Measurements from ENCODE around the gene DCTD. TPM values are rescaled to one million over a fixed set of nuclear protein-coding genes. Genes with fewer than 3 reads are reported as not detected.
A peak's percentile ranks its signal among the peaks of the same experiment; 100 is the strongest.

Gene DCTD
- total and polyA plus RNA-seq, 2 of the 13 experiments (the other 11 are each of a cell fraction or from before 2014, with no cell fraction given) = 85.1 to 95.3 TPM

- TF ChIP-seq, protein P1, sequence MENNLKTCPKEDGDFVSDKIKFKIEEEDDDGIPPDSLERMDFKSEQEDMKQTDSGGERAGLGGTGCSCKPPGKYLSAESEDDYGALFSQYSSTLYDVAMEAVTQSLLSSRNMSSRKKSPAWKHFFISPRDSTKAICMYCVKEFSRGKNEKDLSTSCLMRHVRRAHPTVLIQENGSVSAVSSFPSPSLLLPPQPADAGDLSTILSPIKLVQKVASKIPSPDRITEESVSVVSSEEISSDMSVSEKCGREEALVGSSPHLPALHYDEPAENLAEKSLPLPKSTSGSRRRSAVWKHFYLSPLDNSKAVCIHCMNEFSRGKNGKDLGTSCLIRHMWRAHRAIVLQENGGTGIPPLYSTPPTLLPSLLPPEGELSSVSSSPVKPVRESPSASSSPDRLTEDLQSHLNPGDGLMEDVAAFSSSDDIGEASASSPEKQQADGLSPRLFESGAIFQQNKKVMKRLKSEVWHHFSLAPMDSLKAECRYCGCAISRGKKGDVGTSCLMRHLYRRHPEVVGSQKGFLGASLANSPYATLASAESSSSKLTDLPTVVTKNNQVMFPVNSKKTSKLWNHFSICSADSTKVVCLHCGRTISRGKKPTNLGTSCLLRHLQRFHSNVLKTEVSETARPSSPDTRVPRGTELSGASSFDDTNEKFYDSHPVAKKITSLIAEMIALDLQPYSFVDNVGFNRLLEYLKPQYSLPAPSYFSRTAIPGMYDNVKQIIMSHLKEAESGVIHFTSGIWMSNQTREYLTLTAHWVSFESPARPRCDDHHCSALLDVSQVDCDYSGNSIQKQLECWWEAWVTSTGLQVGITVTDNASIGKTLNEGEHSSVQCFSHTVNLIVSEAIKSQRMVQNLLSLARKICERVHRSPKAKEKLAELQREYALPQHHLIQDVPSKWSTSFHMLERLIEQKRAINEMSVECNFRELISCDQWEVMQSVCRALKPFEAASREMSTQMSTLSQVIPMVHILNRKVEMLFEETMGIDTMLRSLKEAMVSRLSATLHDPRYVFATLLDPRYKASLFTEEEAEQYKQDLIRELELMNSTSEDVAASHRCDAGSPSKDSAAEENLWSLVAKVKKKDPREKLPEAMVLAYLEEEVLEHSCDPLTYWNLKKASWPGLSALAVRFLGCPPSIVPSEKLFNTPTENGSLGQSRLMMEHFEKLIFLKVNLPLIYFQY (CRISPR knock-in tag; IDR thresholded peaks at IDR 0.05; ENCODE audit: borderline replicate concordance) = peak; percentile 45; the same call in 1 of the 2 replicates
- TF ChIP-seq, protein P2, sequence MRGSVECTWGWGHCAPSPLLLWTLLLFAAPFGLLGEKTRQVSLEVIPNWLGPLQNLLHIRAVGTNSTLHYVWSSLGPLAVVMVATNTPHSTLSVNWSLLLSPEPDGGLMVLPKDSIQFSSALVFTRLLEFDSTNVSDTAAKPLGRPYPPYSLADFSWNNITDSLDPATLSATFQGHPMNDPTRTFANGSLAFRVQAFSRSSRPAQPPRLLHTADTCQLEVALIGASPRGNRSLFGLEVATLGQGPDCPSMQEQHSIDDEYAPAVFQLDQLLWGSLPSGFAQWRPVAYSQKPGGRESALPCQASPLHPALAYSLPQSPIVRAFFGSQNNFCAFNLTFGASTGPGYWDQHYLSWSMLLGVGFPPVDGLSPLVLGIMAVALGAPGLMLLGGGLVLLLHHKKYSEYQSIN (CRISPR knock-in tag; IDR thresholded peaks at IDR 0.05; ENCODE audit: borderline replicate concordance) = no peak
- TF ChIP-seq HDAC1 (CRISPR knock-in tag; IDR thresholded peaks at IDR 0.05) (peak; percentile 90; the same call in 1 of the 2 replicates), ZNF768 (CRISPR knock-in tag; IDR thresholded peaks at IDR 0.05) (no peak), SMAD9 (CRISPR knock-in tag; IDR thresholded peaks at IDR 0.05) (no peak), RNF2 (conservative IDR thresholded peaks at IDR 0.05; ENCODE audit: low read depth) (no peak), HNF4A (CRISPR knock-in tag; IDR thresholded peaks at IDR 0.05) (peak; percentile 98), ZNF180 (CRISPR knock-in tag; IDR thresholded peaks at IDR 0.05; ENCODE audit: borderline replicate concordance, low read depth) (no peak), KLF6 (CRISPR knock-in tag; IDR thresholded peaks at IDR 0.05) (no peak), STAT6 (CRISPR knock-in tag; IDR thresholded peaks at IDR 0.05; ENCODE audit: borderline replicate concordance) (no peak), BCLAF1 (IDR thresholded peaks at IDR 0.05) (no peak), MEIS2 (CRISPR knock-in tag; IDR thresholded peaks at IDR 0.05) (peak; percentile 37; the same call in 1 of the 2 replicates), ONECUT2 (CRISPR knock-in tag; IDR thresholded peaks at IDR 0.05) (no peak), EZH2 (conservative IDR thresholded peaks at IDR 0.05; ENCODE audit: low read depth, low read length) (no peak)
- TF ChIP-seq, protein P3, sequence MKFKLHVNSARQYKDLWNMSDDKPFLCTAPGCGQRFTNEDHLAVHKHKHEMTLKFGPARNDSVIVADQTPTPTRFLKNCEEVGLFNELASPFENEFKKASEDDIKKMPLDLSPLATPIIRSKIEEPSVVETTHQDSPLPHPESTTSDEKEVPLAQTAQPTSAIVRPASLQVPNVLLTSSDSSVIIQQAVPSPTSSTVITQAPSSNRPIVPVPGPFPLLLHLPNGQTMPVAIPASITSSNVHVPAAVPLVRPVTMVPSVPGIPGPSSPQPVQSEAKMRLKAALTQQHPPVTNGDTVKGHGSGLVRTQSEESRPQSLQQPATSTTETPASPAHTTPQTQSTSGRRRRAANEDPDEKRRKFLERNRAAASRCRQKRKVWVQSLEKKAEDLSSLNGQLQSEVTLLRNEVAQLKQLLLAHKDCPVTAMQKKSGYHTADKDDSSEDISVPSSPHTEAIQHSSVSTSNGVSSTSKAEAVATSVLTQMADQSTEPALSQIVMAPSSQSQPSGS (CRISPR knock-in tag; IDR thresholded peaks at IDR 0.05) = peak; percentile 68; the same call in 1 of the 2 replicates
- TF ChIP-seq, protein P4, sequence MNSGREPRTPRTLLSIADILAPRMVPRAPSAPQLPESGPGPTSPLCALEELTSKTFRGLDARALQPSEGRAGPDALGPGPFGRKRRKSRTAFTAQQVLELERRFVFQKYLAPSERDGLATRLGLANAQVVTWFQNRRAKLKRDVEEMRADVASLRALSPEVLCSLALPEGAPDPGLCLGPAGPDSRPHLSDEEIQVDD (CRISPR knock-in tag; IDR thresholded peaks at IDR 0.05; ENCODE audit: borderline replicate concordance) = no peak
Measured at GRCh38 chr4:182877326-182877883, 39.8 kb downstream of the DCTD start (continued).

All from HepG2 (cell line).